ENCODE data around the gene KCNQ1OT1.

KCNQ1OT1 gene

GRCh38 chr11:2584812-2585565 is 114.8 kb downstream of the KCNQ1OT1 start:
- no peak for DNase-seq (ENCODE audit: low read depth, low spot score)

DNA sequence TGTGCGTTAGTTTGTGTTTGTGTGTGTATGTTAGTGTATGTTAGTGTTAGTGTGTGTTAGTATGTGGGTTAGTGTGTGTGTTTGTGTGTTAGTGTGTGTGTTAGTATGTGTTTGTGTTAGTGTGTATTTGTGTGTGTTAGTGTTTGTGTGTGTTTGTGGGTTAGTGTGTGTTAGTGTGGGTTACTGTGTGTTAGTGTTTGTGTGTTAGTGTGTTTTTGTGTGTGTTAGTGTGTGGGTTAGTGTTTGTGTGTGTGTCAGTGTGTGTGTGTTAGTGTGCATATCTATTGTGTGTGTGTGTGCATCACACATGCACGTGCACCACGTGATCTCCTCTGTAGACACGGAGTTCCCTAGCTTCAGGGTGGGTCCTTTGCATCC is 115.4 kb downstream of the KCNQ1OT1 start:
- DNase-seq (ENCODE audit: low read depth, low spot score): no peak

DNA sequence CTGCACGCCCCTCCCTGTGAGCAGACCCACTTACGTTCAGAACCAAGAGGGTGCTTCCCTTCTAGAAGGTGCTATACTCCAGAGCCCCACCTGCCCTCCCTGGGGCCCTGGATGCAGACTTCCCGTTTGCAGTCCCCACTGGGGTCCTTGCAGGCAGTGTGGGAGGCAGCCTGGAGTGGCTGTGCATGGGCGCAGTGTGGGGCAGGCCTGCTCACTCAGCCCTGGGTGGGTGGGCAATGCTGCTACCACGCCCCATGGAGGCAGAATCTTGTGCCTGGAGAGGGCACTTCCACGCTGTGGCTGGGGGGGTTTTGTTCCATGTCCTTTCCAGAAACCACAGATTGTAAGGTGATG is 116.2 kb downstream of the KCNQ1OT1 start:
- DNase-seq (ENCODE audit: low read depth, low spot score): no peak

DNA sequence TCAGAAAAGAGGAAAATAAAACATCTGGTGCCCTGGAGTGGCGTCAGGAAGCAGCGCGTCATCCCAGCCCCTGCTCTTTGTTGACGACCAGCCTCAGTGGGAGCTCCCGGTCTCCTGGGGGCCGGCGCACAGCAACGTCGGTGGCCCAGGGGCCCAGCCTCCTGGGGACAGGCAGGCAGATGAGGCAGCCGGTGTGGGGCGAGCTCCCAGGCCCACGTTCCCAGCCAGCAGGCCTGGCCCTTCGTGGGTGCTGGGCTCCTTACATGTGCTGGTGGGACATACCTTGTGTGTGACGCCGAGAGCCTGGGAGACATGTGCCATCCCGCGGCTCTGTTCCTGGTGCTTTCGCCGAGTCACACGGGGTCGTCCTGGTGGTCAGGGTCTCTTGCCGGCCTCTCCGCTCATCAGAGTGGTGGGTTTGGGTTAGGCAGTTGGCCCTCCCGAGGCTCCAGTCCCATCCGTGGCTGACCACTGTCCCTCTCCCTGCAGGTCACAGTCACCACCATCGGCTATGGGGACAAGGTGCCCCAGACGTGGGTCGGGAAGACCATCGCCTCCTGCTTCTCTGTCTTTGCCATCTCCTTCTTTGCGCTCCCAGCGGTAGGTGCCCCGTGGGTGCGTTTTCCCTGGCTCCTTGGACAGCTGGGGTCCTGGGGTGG is 116.7 kb downstream of the KCNQ1OT1 start:
- DNase-seq (ENCODE audit: low read depth, low spot score): no peak

GRCh38 chr11:2582351-2582945 is 117.3 kb downstream of the KCNQ1OT1 start:
- DNase-seq (ENCODE audit: low read depth, low spot score): no peak

GRCh38 chr11:2581931-2582350 is 117.9 kb downstream of the KCNQ1OT1 start:
- no peak for DNase-seq (ENCODE audit: low read depth, low spot score)

- DNase-seq (ENCODE audit: low read depth, low spot score): no peak
Observed at GRCh38 chr11:2581151-2581930, 118.5 kb downstream of the KCNQ1OT1 start.

DNA sequence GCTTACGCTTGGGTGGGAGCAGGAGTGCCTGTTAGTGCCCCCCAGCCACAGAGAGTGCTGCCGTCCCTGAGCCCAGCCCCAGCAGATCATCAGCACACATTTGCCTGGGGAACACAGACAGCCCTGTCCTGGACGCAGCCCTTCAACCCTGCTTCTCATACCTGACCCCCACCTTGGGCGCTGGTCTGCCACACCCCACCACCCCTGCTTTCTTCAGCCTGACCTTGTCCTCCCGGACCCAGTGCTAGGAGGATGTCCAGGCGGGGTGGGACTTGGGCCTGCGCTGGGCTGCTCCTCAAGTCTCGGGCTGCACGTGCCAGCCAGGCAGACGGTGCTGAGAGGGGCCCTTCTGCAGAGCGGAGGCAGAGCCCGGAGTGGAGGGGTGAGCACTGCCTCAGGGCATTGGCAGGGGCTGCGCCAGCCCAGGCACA is 119.2 kb downstream of the KCNQ1OT1 start:
- no peak for DNase-seq (ENCODE audit: low read depth, low spot score)

DNA sequence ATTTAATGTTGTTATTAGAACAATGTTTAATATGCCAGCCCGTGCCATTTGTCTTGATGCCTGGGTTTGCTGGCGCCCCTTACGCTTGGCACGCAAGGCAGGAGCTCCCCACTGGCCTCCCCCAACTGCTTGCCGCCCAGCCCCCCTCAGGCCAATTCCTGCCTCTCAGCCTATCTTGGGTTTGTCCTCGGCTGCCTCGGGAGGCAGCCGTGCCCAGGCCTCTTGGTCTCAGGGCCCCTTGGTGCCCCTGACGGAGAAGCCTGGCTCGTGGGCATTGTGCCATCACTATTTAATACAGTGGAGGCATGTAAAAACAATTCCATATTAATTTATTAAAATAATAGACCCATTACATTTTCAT is 119.8 kb downstream of the KCNQ1OT1 start:
- no peak for DNase-seq (ENCODE audit: low read depth, low spot score)

GRCh38 chr11:2579315-2580060 is 120.3 kb downstream of the KCNQ1OT1 start:
- no peak for DNase-seq (ENCODE audit: low read depth, low spot score)

DNA sequence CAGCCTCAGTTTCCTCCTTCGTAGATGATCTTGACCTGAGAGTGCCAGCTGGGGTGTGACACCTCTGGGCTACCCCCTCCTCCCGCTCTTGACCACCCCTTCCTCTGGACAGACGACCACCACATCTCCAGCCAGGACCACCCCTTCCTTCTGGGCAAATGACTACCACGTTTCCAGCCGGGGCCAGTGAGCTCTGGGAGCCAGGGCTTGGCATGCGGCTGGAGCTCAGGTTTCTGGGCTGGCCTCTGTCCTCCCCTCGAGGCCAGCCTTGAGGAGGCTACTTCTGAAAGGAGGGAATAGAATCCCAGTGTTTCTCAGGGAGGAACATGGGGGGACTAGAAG is 120.9 kb downstream of the KCNQ1OT1 start:
- DNase-seq (ENCODE audit: low read depth, low spot score): no peak

DNA sequence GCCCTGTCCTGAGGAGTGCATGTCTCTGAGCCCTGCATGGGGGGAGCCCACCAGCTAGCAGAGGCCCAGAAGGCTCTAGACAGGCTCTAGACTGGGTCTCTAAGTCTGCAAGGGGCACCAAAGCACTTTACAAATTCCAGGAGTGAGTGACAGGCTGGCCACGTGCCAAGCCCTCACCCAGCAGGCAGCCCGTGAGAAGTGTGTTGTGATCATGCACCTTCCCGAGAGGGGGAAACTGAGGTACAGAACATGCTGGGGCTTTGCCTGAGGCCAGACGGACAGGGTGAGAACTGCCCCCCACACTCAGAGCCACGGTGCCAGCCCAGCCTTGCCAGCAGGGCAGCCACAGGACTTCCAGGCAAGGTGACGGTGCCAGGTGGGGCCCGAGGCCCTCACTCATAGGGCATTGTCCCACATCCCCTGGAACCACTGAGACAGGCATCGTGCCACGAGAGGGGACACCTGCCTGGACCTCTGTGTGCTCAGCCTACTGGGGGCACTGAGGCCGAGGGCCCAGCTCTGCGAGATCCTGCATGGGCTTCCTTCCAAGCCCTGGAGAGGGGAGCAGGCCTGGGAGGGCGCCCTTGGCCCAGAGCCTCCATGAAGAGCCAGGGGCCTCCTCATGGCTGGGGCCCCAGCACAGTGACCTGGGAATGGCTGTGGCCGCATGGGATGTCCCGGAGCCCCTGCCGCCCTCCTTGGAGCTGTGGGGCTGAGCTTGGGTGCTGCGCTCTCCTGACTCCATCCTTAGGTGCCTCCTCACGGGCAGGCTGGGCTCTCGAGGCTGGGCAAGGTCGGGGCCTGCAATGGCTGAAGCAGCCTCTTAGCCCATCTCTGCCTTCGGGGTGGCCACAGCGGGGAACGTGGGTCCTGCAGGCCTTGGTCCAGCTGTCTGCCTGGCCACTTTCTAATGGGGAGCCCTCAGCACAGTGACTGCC is 121.5 kb downstream of the KCNQ1OT1 start:
- no peak for DNase-seq (ENCODE audit: low read depth, low spot score)

DNA sequence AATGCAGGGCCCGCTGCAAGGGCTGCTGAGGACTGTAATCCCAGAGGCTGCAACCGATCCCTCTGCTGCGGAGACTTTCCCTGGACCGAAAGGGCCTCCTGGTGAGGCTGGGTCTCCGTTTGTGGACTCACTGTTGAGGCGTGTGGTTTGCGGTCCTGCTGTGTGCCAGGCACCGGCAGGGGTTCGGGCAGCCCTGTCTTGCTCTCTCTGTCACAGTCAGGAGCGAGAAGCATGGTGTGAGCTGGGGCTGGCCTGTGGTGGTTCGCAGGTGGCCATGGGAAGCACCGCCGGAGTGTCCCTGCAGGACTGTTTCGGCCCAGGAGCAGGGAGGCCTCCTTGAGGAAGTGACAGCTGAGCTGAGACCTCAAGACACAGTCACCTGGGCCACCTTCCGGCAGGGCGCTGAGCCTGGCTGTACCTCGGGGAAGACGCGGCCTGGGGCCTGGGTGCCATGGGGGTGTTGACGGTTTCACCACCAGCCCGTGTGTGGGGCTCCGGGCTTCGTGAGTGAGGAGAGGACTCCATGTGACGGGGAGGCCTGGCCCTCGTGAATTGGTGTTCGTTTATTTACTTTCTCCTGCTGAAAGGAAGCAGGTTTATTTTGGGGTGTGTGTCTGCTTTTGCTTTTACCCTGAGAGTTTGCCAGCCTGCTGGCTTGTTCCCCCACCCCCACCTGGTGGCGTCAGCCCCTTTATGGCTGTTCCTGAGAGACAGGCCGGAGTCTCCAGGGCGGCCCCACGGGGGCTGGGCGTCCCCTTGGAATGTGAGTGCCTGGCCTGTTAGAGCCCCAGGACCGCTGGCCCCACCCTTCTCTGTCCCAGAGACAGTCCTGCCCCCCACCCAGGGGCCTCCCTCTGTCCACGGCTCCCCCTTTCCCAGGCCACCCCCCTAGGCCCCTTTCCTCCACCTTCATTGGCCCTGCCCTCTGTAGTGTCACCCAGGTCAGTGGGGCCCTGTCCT is 122.5 kb downstream of the KCNQ1OT1 start:
- DNase-seq (ENCODE audit: low read depth, low spot score): no peak

DNA sequence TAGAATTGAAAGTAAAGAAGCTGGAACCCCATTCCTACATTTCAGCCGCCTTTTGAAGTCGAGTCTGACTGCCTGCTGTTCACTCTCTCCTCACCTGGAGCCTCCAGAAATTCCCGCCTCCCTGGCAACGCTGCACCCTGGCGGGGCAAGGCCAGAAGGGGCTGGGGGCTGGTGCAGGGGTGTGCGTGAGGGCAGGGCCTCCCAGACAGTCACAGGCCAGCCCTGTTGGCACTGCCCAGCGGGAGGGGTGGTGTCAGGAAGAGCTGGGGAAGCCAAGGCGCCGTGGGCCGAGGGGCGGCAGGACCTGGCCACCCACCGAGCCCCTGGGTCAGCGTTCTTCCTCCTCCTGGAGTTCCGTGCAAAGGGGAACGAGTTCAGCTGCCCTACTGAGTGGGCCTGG is 123.2 kb downstream of the KCNQ1OT1 start:
- no peak for DNase-seq (ENCODE audit: low read depth, low spot score)

GRCh38 chr11:2576111-2576510 is 123.7 kb downstream of the KCNQ1OT1 start:
- DNase-seq (ENCODE audit: low read depth, low spot score): no peak

DNA sequence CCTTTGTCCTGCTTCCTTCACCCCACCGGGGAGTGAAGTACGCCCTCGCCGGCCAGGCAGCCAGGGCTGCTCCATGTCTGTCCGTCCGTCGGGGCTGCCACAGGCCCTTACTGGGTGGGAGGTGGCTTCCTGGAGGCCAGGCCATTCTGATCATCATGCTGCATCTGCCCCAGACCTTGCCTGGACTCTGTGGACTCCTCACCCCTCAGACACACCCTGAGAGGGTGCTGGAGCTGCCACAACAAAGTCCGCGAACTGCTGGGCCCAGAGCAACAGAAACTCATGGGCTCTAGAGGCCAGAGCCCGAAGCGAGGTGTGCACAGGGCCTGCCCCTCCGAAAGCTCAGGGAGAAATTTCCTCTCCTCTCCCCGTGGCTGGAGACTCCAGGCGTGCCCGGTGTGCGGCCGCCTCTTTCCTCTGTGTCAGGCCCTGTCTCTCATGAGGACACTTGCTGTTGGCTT is 124.2 kb downstream of the KCNQ1OT1 start:
- no peak for DNase-seq (ENCODE audit: low read depth, low spot score)

GRCh38 chr11:2574553-2575535 is 125.0 kb downstream of the KCNQ1OT1 start:
- DNase-seq (ENCODE audit: low read depth, low spot score): no peak

GRCh38 chr11:2574043-2574552 is 125.7 kb downstream of the KCNQ1OT1 start:
- DNase-seq (ENCODE audit: low read depth, low spot score): no peak
